GM12878 (cell line): ENCODE data around the gene OSBPL3. TPM values are rescaled to one million over a fixed set of nuclear protein-coding genes. Genes with fewer than 3 reads are reported as not detected.

ENCODE experiments used
- ASH2L ChIP-seq: fragments of 300-600, 200-600 bp; sonication (generic); IDR thresholded peaks from 2 replicates; pipeline ENCODE4 v1.6.1; 2017; ENCODE audit warnings: low read depth, mild to moderate bottlenecking, borderline replicate concordance
- ATF7 ChIP-seq: fragments of 450-650 bp; IDR thresholded peaks from 2 replicates; pipeline ENCODE4 v1.6.1; 2016; ENCODE audit warnings: low read depth, mild to moderate bottlenecking
- BHLHE40 ChIP-seq, 2 experiments: fragments of 450-650 bp in 1 of 2; IDR thresholded peaks; 2 replicates each; pipeline ENCODE4 v1.6.1; 2011 to 2017; ENCODE audit warnings: low read depth in 2 of 2, borderline replicate concordance in 1 of 2, improper control_type of control experiment in 1 of 2, low read length in 1 of 2, mild to moderate bottlenecking in 1 of 2
- CBX3 ChIP-seq: fragments of 200-600 bp; sonication (generic); IDR thresholded peaks from 2 replicates; pipeline ENCODE4 v1.6.1; 2016; ENCODE audit warnings: low read depth, borderline replicate concordance
- ETV6 ChIP-seq, 2 experiments: fragments of 450-650 bp in 1 of 2; IDR thresholded peaks in 1 of 2; conservative IDR thresholded peaks in 1 of 2; 2 replicates each; pipeline ENCODE4 v1.6.1; 2014; ENCODE audit warnings: antibody characterized with exemption in 1 of 2, borderline replicate concordance in 1 of 2, low read depth in 1 of 2, mild to moderate bottlenecking in 1 of 2, moderate library complexity in 1 of 2
- IKZF1 ChIP-seq: fragments of 450-650 bp; conservative IDR thresholded peaks from 2 replicates; pipeline ENCODE4 v1.6.1; 2017; ENCODE audit warnings: antibody characterized with exemption, mild to moderate bottlenecking
- IKZF2 ChIP-seq, 2 experiments: fragments of 450-650 bp; IDR thresholded peaks; 2 replicates each; pipeline ENCODE4 v1.6.1; 2017; ENCODE audit warnings: mild to moderate bottlenecking in 2 of 2, moderate library complexity in 2 of 2
- JUND ChIP-seq: IDR thresholded peaks from 2 replicates; pipeline ENCODE4 v1.6.1; 2012; ENCODE audit warnings: low read depth, mild to moderate bottlenecking, low read length, improper control_type of control experiment, moderate library complexity
- NFIC ChIP-seq: IDR thresholded peaks from 2 replicates; pipeline ENCODE4 v1.6.1; 2012; ENCODE audit warnings: low read depth, mild to moderate bottlenecking, inconsistent platforms, low read length, moderate library complexity
- SMARCA5 ChIP-seq: fragments of 450-650 bp; IDR thresholded peaks from 2 replicates; pipeline ENCODE4 v1.6.1; 2017; ENCODE audit warnings: mild to moderate bottlenecking
- SMC3 ChIP-seq: IDR thresholded peaks from 2 replicates; pipeline ENCODE4 v1.6.1; 2011; ENCODE audit warnings: low read length, improper control_type of control experiment, borderline replicate concordance
- TCF7 ChIP-seq: IDR thresholded peaks from 2 replicates; pipeline ENCODE4 v1.6.1; 2014; ENCODE audit warnings: antibody characterized with exemption, borderline replicate concordance
- ZZZ3 ChIP-seq: IDR thresholded peaks from 2 replicates; pipeline ENCODE4 v1.6.1; 2011; ENCODE audit warnings: low read depth; ENCODE audit not compliant: control insufficient read depth, insufficient read length
- polyA plus RNA-seq, 11 experiments: library from polyadenylated mRNA; depleted of rRNA in 4 of 11; unstranded in 6 of 11; stranded (reverse) in 5 of 11; fragments of >200 nt; fragmentation: Nextera tagmentation in 4 of 11; fragmentation: Illumina TruSeq in 1 of 11; extraction: Ambion mirVana in 4 of 11; extraction: Trizol in 1 of 11; gene quantifications; 1 replicate in 1 of 11; 2 replicates in 10 of 11; pipeline versions ENCODE4 v1.2.1 to v1.2.3, GENCODE V29; 2011 to 2016; ENCODE audit warnings: inconsistent platforms in 2 of 11, missing spikeins in 2 of 11, low read depth in 1 of 11
- total RNA-seq, 4 experiments: library from RNA; depleted of rRNA in 3 of 4; stranded (reverse); fragments of >200 nt in 3 of 4; fragmentation: Illumina TruSeq in 1 of 4; extraction: Trizol in 1 of 4; gene quantifications; 2 replicates each; pipeline versions ENCODE4 v1.2.1 to v1.2.3, GENCODE V29; 2013 to 2021
- TF ChIP-seq, protein P1 (sequence below): fragments of 450-650 bp; IDR thresholded peaks from 2 replicates; pipeline ENCODE4 v1.6.1; 2018; ENCODE audit warnings: mild to moderate bottlenecking, low read depth, moderate library complexity; ENCODE audit not compliant: partially characterized antibody
- TF ChIP-seq, protein P2 (sequence below): fragments of 450-650 bp; IDR thresholded peaks from 2 replicates; pipeline ENCODE4 v1.6.1; 2017; ENCODE audit warnings: mild to moderate bottlenecking, moderate library complexity
- TF ChIP-seq, protein P3 (sequence below): fragments of 150-350 bp; IDR thresholded peaks from 2 replicates; pipeline ENCODE4 v1.6.1; 2014; ENCODE audit warnings: mild to moderate bottlenecking, low read depth, low read length
- TF ChIP-seq, protein P4 (sequence below), 3 experiments: IDR thresholded peaks in 2 of 3; conservative IDR thresholded peaks in 1 of 3; 2 replicates each; pipeline ENCODE4 v1.5.1; 2011; ENCODE audit warnings: low read depth in 3 of 3, low read length in 3 of 3, mild to moderate bottlenecking in 3 of 3, control low read depth in 2 of 3, moderate library complexity in 2 of 3, inconsistent platforms in 1 of 3, mixed read lengths in 1 of 3; ENCODE audit not compliant: control insufficient read depth in 2 of 3, insufficient read depth in 1 of 3; ENCODE audit errors: extremely low read depth in 1 of 3
- TF ChIP-seq, protein P5 (sequence below): fragments of 450-650 bp; IDR thresholded peaks from 2 replicates; pipeline ENCODE4 v1.6.1; 2017; ENCODE audit warnings: borderline replicate concordance

The OSBPL3 gene
- total and polyA plus RNA-seq, 10 of the 15 experiments (the other 5 are each of a cell fraction or from before 2014, with no cell fraction given) = 6.1 to 46.6 (median 27.0) TPM

DNA sequence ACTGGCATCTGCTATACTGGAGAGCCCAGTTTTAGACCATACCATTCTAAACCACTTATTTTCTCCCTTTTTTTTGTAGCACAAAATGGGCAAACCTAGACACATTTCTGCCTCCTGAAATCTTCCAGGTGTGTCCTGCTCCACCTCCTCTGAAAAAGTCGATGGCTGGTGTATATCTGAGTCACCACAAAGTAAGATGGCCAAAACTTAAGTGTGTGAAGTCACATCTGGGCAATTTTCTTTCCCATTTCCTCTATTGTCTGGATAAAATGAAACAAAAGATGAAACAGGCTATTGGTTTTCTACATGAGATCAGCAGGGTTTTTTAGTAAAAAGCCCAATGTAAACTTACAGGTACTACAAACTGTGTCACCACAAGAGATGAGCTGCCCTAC, 65.5 kb downstream of the OSBPL3 start (continued):
- TF ChIP-seq ZZZ3 (no peak), CBX3 (no peak), NFIC (peak; percentile 79), TCF7 (peak; percentile 38; the same call in 1 of the 2 replicates), SMARCA5 (no peak), ATF7 (0 out of 2 replicates have a peak, but pooled peaks have one; percentile 29), ETV6 (conservative IDR thresholded peaks at IDR 0.05 in 1 of 2, IDR thresholded peaks at IDR 0.05 in 1 of 2; ENCODE audit: borderline replicate concordance in 1 of 2, low read depth in 1 of 2) (peak in 1 of 2 experiments; percentile 65; a peak in 1 of 4 replicates), IKZF2 (IDR thresholded peaks at IDR 0.05) (peak in 1 of 2 experiments; percentile 69; a peak in 3 of 4 replicates), IKZF1 (peak; percentile 42), SMC3 (no peak), ASH2L (no peak), JUND (no peak), BHLHE40 (IDR thresholded peaks at IDR 0.05; ENCODE audit: borderline replicate concordance in 1 of 2, low read depth in 2 of 2, low read length in 1 of 2) (no peak)
- TF ChIP-seq, protein P1, sequence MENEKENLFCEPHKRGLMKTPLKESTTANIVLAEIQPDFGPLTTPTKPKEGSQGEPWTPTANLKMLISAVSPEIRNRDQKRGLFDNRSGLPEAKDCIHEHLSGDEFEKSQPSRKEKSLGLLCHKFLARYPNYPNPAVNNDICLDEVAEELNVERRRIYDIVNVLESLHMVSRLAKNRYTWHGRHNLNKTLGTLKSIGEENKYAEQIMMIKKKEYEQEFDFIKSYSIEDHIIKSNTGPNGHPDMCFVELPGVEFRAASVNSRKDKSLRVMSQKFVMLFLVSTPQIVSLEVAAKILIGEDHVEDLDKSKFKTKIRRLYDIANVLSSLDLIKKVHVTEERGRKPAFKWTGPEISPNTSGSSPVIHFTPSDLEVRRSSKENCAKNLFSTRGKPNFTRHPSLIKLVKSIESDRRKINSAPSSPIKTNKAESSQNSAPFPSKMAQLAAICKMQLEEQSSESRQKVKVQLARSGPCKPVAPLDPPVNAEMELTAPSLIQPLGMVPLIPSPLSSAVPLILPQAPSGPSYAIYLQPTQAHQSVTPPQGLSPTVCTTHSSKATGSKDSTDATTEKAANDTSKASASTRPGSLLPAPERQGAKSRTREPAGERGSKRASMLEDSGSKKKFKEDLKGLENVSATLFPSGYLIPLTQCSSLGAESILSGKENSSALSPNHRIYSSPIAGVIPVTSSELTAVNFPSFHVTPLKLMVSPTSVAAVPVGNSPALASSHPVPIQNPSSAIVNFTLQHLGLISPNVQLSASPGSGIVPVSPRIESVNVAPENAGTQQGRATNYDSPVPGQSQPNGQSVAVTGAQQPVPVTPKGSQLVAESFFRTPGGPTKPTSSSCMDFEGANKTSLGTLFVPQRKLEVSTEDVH = no peak
- TF ChIP-seq, protein P2, sequence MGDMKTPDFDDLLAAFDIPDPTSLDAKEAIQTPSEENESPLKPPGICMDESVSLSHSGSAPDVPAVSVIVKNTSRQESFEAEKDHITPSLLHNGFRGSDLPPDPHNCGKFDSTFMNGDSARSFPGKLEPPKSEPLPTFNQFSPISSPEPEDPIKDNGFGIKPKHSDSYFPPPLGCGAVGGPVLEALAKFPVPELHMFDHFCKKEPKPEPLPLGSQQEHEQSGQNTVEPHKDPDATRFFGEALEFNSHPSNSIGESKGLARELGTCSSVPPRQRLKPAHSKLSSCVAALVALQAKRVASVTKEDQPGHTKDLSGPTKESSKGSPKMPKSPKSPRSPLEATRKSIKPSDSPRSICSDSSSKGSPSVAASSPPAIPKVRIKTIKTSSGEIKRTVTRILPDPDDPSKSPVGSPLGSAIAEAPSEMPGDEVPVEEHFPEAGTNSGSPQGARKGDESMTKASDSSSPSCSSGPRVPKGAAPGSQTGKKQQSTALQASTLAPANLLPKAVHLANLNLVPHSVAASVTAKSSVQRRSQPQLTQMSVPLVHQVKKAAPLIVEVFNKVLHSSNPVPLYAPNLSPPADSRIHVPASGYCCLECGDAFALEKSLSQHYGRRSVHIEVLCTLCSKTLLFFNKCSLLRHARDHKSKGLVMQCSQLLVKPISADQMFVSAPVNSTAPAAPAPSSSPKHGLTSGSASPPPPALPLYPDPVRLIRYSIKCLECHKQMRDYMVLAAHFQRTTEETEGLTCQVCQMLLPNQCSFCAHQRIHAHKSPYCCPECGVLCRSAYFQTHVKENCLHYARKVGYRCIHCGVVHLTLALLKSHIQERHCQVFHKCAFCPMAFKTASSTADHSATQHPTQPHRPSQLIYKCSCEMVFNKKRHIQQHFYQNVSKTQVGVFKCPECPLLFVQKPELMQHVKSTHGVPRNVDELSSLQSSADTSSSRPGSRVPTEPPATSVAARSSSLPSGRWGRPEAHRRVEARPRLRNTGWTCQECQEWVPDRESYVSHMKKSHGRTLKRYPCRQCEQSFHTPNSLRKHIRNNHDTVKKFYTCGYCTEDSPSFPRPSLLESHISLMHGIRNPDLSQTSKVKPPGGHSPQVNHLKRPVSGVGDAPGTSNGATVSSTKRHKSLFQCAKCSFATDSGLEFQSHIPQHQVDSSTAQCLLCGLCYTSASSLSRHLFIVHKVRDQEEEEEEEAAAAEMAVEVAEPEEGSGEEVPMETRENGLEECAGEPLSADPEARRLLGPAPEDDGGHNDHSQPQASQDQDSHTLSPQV = no peak
- TF ChIP-seq, protein P3, sequence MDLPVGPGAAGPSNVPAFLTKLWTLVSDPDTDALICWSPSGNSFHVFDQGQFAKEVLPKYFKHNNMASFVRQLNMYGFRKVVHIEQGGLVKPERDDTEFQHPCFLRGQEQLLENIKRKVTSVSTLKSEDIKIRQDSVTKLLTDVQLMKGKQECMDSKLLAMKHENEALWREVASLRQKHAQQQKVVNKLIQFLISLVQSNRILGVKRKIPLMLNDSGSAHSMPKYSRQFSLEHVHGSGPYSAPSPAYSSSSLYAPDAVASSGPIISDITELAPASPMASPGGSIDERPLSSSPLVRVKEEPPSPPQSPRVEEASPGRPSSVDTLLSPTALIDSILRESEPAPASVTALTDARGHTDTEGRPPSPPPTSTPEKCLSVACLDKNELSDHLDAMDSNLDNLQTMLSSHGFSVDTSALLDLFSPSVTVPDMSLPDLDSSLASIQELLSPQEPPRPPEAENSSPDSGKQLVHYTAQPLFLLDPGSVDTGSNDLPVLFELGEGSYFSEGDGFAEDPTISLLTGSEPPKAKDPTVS = no peak
- TF ChIP-seq, protein P4, sequence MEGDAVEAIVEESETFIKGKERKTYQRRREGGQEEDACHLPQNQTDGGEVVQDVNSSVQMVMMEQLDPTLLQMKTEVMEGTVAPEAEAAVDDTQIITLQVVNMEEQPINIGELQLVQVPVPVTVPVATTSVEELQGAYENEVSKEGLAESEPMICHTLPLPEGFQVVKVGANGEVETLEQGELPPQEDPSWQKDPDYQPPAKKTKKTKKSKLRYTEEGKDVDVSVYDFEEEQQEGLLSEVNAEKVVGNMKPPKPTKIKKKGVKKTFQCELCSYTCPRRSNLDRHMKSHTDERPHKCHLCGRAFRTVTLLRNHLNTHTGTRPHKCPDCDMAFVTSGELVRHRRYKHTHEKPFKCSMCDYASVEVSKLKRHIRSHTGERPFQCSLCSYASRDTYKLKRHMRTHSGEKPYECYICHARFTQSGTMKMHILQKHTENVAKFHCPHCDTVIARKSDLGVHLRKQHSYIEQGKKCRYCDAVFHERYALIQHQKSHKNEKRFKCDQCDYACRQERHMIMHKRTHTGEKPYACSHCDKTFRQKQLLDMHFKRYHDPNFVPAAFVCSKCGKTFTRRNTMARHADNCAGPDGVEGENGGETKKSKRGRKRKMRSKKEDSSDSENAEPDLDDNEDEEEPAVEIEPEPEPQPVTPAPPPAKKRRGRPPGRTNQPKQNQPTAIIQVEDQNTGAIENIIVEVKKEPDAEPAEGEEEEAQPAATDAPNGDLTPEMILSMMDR (IDR thresholded peaks at IDR 0.05 in 2 of 3, conservative IDR thresholded peaks at IDR 0.05 in 1 of 3; ENCODE audit: control insufficient read depth in 2 of 3, extremely low read depth in 1 of 3, insufficient read depth in 1 of 3, low read depth in 3 of 3, low read length in 3 of 3) = no peak
- TF ChIP-seq, protein P5, sequence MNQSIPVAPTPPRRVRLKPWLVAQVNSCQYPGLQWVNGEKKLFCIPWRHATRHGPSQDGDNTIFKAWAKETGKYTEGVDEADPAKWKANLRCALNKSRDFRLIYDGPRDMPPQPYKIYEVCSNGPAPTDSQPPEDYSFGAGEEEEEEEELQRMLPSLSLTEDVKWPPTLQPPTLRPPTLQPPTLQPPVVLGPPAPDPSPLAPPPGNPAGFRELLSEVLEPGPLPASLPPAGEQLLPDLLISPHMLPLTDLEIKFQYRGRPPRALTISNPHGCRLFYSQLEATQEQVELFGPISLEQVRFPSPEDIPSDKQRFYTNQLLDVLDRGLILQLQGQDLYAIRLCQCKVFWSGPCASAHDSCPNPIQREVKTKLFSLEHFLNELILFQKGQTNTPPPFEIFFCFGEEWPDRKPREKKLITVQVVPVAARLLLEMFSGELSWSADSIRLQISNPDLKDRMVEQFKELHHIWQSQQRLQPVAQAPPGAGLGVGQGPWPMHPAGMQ = no peak
